DND-41 (cell line): Measurements from ENCODE around the gene CDO1.

Experiments used
- ATAC-seq: fragments of 200-7000 bp; cut with Tn5 transposase; 3 replicates; pipeline ENCODE4 v1.9.1; 2021; ENCODE audit warnings: low read depth; ENCODE audit not compliant: insufficient read depth
- DNase-seq: peaks from one replicate; pipeline ENCODE4 v3.0.0-alpha.2; 2020
- H2AFZ ChIP-seq: 2 replicates; pipeline ENCODE4 v1.6.0; 2012; ENCODE audit warnings: low read depth, low read length
- H3K27ac ChIP-seq: 2 replicates; pipeline ENCODE4 v1.5.1; 2012; ENCODE audit warnings: low read length, inconsistent platforms
- H3K27me3 ChIP-seq: fragments of 200-600 bp; sonication (generic); 2 replicates; pipeline ENCODE4 v1.6.0; 2012; ENCODE audit warnings: low read length, mild to moderate bottlenecking, inconsistent platforms; ENCODE audit not compliant: insufficient read depth, poor library complexity
- H3K36me3 ChIP-seq: 2 replicates; pipeline ENCODE4 v1.5.1; 2012; ENCODE audit warnings: low read length, inconsistent platforms; ENCODE audit not compliant: insufficient read depth
- H3K4me1 ChIP-seq: 2 replicates; pipeline ENCODE4 v1.5.1; 2012; ENCODE audit warnings: mild to moderate bottlenecking, low read length; ENCODE audit not compliant: insufficient read depth
- H3K4me2 ChIP-seq: 2 replicates; pipeline ENCODE4 v1.6.0; 2012; ENCODE audit warnings: mild to moderate bottlenecking, moderate library complexity, low read length, inconsistent platforms; ENCODE audit not compliant: insufficient read depth
- H3K4me3 ChIP-seq, 2 experiments: fragments of 200-600 bp in 1 of 2; shearing (Covaris generic) in 1 of 2; 2 replicates each; pipeline ENCODE4 v1.5.1; 2012 to 2016; ENCODE audit warnings: inconsistent platforms in 2 of 2, low read length in 2 of 2, mild to moderate bottlenecking in 2 of 2, low read depth in 1 of 2, moderate library complexity in 1 of 2
- H3K79me2 ChIP-seq: 2 replicates; pipeline ENCODE4 v1.6.0; 2012; ENCODE audit warnings: low read length, inconsistent platforms; ENCODE audit not compliant: insufficient read depth
- H3K9ac ChIP-seq: 2 replicates; pipeline ENCODE4 v1.6.0; 2012; ENCODE audit warnings: low read depth, mild to moderate bottlenecking, inconsistent platforms, low read length, moderate library complexity
- H3K9me3 ChIP-seq: 2 replicates; pipeline ENCODE4 v1.5.1; 2012; ENCODE audit warnings: low read length, moderate library complexity, mild to moderate bottlenecking, inconsistent platforms; ENCODE audit not compliant: insufficient read depth, severe bottlenecking
- H4K20me1 ChIP-seq: 2 replicates; pipeline ENCODE4 v1.6.0; 2012; ENCODE audit warnings: low read length; ENCODE audit not compliant: insufficient read depth
- CTCF ChIP-seq: IDR thresholded peaks from 2 replicates; pipeline ENCODE4 v1.5.1; 2012; ENCODE audit warnings: borderline replicate concordance, low read length, moderate library complexity, mild to moderate bottlenecking; ENCODE audit not compliant: poor library complexity, severe bottlenecking; ENCODE audit errors: extremely low read depth
- EZH2 ChIP-seq: IDR thresholded peaks from 3 replicates; pipeline ENCODE4 v1.6.1; 2012; ENCODE audit warnings: borderline replicate concordance, low read depth, mild to moderate bottlenecking, moderate library complexity, low read length, inconsistent platforms; ENCODE audit not compliant: severe bottlenecking

CDO1 gene

GRCh38 chr5:115842089-115842935 lies 25.9 kb upstream of the CDO1 start:
- no peaks in the 10 kb centered on the region for H3K27me3 ChIP-seq
- H3K4me2 ChIP-seq: peak overlapping the region; percentile 86
- H3K9me3 ChIP-seq: no peaks in the 10 kb centered on the region
- peak; percentile 45 for ATAC-seq
- H3K4me1 ChIP-seq: peaks cover 55% of the 10 kb centered on the region
- peak overlapping the region; percentile 88 for H2AFZ ChIP-seq
- peaks cover 93% of the 10 kb centered on the region for H3K79me2 ChIP-seq
- DNase-seq: peak; percentile 37
- peak overlapping the region; percentile 99 for H3K27ac ChIP-seq
- H3K4me3 ChIP-seq: peak overlapping the region; percentile 84 to 91
- TF ChIP-seq CTCF (peak; percentile 26), EZH2 (no peak)
- peaks cover 28% of the 10 kb centered on the region for H4K20me1 ChIP-seq
- peak overlapping the region; percentile 81 for H3K9ac ChIP-seq
- H3K36me3 ChIP-seq: peaks cover 12% of the 10 kb centered on the region

DNA sequence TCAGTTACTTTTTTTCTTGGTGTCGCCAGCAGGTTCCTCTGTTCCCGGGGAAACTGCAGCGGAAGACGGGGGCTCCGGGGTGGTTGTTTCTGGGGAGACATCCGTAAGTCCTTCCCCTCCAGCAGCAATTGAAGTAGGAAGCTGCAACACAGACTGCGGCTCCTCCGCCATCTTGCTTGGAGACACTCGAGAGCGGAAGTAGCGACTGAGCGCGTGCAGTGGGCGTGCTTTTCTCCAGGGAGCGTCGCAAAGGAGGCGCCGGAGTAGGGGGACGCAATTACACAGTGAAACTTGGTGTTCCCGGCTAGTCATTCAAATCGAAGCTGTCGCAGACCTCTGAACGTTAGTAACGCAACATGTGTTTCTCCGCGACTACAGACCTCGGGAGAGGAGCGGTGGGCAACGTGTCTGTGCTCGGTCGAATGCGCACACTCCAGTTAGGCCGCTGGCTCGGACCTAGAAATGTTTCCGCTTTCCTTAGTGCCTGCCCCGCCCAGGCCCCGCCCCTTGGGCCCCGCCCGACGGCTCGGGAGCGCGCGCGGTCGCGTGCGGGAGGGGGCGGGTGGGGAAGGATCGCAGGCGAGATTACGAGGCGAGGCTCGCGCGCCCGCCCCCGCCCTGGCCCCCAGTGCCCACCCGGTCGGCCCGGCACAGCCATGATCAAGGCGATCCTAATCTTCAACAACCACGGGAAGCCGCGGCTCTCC lies 25.1 kb upstream of the CDO1 start, which contains the start of the genes AP3S1 and ATG12:
Gene AP3S1, plus strand, starts transcription at position 554 of the 707 bp plus-strand sequence. Its CDS starts 103 bp downstream, at position 657.
Gene ATG12, minus strand, starts transcription at position 184 of the 707 bp plus-strand sequence. Its CDS starts 13 bp downstream, at position 171.
- Histone ChIP-seq H3K36me3 (peaks cover 19% of the 10 kb centered on the region), H2AFZ (peak within 1 kb of the TSS; percentile 99), H4K20me1 (peaks cover 23% of the 10 kb centered on the region), H3K27me3 (no peaks in the 10 kb centered on the region), H3K79me2 (peaks cover 89% of the 10 kb centered on the region), H3K27ac (peak within 1 kb of the TSS; percentile 99), H3K4me1 (peaks cover 55% of the 10 kb centered on the region), H3K9me3 (no peaks in the 10 kb centered on the region), H3K9ac (peak within 1 kb of the TSS; percentile 81), H3K4me3 (peak within 1 kb of the TSS; percentile 84 to 91), H3K4me2 (peak within 1 kb of the TSS; percentile 86)
- ATAC-seq (peak; percentile 88), DNase-seq (peak; percentile 92)
- TF ChIP-seq CTCF (no peak), EZH2 (no peak)

GRCh38 chr5:115840873-115841272 lies 24.4 kb upstream of the CDO1 start:
- H3K9ac ChIP-seq: peak overlapping the region; percentile 81
- no peaks in the 10 kb centered on the region for H3K9me3 ChIP-seq
- H2AFZ ChIP-seq: peak overlapping the region; percentile 99
- H3K4me2 ChIP-seq: peak overlapping the region; percentile 86
- peaks cover 23% of the 10 kb centered on the region for H4K20me1 ChIP-seq
- DNase-seq (no peak), ATAC-seq (no peak)
- H3K27ac ChIP-seq: peak overlapping the region; percentile 99
- H3K27me3 ChIP-seq: no peaks in the 10 kb centered on the region
- H3K79me2 ChIP-seq: peaks cover 87% of the 10 kb centered on the region
- TF ChIP-seq EZH2 (no peak), CTCF (no peak)
- peaks cover 55% of the 10 kb centered on the region for H3K4me1 ChIP-seq
- H3K36me3 ChIP-seq: peaks cover 26% of the 10 kb centered on the region
- peak overlapping the region; percentile 84 to 91 for H3K4me3 ChIP-seq
